NK-92 (cell line): Measurements from ENCODE around the gene COL4A3.

ENCODE experiments used
- DNase-seq: peaks from one replicate; lab custom pipeline; 2025; ENCODE audit not compliant: unreplicated experiment; lab: John Stamatoyannopoulos, UW

The COL4A3 gene

GRCh38 chr2:227335713-227336112, 171.3 kb downstream of the COL4A3 start:
- DNase-seq, result no peak

- DNase-seq, result no peak
Measured at GRCh38 chr2:227337442-227337841, 173.0 kb downstream of the COL4A3 start.

- DNase-seq, result no peak
Measured at GRCh38 chr2:227339098-227339599, 174.7 kb downstream of the COL4A3 start.

- no peak for DNase-seq
Measured at GRCh38 chr2:227340106-227340505, 175.7 kb downstream of the COL4A3 start.

DNA sequence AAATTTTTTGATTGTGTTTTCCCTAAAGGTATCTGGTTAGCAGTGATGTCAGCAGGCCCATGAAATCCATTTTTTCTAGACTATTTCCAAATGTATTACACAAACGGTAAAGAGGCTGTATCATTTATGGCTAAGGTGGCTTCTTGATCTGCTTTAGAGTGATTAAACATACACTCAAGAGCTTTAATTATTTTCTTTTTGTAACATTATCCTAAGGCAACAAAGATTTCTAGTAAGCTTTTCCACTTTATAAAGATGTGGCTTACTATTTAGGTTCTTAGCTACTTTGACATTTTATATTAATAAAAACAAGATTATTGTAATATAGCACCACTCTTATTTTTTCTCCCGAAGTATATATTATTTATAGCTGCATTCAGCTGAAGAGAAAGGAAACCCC, 177.1 kb downstream of the COL4A3 start:
- DNase-seq, result no peak

GRCh38 chr2:227344231-227344630, 179.8 kb downstream of the COL4A3 start:
- no peak for DNase-seq

DNA sequence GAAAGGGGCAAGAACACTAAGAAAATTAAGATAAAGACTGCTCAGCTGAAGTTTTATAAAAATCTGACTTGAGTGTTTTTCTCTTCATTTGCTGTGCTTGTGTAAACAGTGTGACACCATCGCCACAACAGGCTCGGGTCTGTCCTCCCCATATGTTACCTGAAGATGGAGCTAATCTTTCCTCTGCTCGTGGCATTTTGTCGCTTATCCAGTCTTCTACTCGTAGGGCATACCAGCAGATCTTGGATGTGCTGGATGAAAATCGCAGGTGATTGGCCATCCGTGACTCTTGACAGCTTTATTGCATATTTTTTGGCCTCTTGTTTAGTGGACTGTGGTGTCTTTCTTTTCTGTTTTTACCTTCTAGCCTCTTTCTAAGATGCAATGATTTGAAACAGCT, 182.7 kb downstream of the COL4A3 start:
- no peak for DNase-seq

- DNase-seq, result no peak
Measured at GRCh38 chr2:227348324-227348723, 183.9 kb downstream of the COL4A3 start.

DNA sequence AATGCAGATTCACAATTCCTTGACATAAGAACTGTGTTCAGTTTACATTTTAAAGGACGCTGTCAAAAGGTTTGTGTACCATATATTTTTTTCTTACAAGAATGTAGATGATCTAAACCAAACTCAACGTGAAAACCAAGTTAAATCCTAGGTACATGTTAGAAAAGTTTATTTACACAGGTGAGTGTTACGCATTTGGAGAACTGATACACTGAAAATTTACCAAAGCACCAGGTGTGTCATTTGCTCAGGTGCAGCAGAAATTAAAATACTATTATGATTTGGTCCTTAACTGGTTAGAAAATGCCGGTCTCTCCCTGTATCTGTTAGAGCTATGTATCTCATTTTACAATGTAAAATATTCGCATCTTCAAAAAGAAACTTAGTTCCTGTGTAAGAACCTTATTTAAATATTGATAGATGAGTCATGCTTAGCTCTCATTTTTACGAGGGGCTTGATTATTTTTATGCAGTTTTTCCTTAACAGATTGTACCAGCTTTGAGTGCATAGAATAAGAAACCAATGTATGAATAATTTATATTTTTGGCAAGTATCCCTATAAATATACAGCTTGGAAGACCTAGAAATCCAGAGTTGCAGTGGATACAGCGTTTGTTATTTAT, 185.7 kb downstream of the COL4A3 start:
- no peak for DNase-seq

GRCh38 chr2:227351639-227352038, 187.2 kb downstream of the COL4A3 start:
- DNase-seq, result no peak

- DNase-seq, result no peak
Measured at GRCh38 chr2:227360351-227360750, 195.9 kb downstream of the COL4A3 start.

DNA sequence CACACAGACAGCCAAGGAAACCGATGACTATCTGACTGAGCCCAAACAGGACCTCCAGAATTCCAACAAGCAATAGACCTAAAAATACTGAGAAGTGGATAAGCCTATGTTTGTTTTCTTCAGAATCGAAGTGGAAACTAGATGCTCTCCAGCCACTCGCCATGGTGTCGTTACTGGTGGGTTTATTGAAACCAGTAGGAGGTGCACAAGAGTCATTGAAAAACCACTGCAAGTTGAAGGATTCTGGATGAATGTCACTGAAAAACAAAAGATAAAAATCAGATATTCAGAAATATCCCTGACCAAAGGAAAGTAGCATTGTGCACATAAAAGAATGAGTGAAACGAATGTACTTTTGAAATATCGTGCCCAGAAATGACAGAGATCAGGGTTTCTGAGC, 199.3 kb downstream of the COL4A3 start:
- DNase-seq, result no peak
